Measurements from ENCODE around the gene LBHD2. TPM values are rescaled to one million over a fixed set of nuclear protein-coding genes. Genes with fewer than 3 reads are reported as not detected.
A peak's percentile ranks its signal among the peaks of the same experiment; 100 is the strongest.
"Not testable (repeated sequence)": the region's sequence is repeated elsewhere in the genome, so short reads cannot be mapped to it uniquely, and the experiment has no call there.

LBHD2 gene
- total RNA-seq, 1 donor from 2014 or later = 3.1 TPM

DNA sequence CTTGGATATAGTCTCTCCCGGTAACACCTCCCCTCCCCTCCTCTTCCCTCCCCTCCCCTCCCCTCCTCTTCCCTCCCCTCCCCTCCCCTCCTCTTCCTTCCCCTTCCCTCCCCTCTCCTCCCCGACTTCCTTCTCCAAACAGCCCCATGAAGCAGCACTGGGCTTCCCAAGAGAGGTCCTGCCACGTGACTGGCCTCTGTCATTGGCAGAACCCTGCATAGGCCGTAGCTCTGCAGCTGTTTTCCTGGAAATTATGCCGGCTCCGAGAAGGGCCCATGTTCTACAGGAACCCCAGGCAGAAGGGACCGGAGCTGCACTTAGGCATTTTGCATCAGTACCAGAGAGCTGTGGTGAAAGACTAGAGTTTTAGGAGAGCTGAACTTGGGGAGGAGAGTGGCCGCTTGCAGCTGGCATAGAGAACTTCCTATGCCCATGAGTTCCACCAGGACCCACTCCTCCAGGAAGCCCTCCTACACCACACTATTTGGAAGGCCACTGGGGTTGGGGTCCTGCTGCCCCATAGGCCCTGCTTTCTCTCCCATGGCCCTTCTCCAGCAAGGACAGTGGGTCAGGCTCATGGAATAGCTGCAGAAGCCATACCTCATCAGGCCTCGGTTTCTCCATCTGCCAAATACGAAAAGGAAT lies 34.1 kb downstream of the LBHD2 start:
- no peak for DNase-seq (ENCODE audit: low spot score)

DNA sequence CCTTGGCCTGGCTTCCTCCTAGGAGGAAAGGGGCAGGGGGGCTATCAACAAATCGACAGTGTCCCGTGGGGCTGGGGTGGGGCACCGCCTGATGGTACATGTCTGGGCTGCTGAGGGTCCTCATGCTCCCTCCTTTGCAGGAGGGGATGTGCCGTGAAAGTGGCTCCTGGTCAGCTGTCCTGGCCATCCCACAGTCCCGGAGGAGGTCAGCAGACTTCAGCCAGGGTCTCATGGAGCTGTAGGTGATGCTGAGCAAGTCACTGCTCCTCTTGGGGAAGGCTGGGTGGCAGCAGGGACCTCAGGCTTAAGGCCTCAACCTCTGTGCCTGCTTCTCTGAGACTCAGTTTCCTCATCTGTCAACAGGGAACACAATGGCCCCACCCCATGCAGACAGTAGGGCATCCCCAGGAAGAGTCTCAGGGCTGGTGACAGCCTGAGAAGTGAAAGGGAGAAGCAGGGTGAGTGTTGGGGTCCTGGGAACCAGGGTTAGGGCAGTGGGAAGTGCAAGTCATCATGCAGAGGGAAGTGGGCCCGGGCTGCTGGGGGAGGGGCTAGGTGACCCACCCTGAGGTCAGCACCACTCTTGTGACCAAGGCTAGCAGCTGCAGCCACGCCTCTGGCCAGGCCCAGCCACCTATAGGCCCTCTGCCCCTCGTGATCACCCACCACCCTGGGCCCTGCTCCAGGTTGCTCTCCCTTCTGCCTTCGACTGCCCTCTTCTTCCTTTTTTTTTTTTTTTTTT lies 34.8 kb downstream of the LBHD2 start:
- no peak for DNase-seq (ENCODE audit: low spot score)

DNA sequence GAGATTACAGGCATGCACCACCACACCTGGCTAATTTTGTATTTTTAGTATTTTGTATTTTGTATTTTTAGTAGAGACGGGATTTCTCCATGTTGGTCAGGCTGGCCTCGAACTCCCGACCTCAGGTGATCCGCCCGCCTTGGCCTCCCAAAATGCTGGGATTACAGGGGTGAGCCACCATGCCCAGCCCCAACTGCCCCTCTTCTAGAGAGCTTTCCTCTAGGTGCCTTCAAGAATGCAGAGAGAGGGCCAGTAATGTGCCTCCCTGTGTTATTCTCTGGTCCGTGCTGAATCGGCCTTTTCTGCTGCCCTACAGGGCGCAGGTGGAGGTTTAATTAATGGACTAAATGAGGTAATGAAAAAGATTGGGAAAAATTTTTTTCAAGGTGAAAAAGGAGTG lies 35.5 kb downstream of the LBHD2 start:
- DNase-seq (ENCODE audit: low spot score) = not testable (repeated sequence)

DNA sequence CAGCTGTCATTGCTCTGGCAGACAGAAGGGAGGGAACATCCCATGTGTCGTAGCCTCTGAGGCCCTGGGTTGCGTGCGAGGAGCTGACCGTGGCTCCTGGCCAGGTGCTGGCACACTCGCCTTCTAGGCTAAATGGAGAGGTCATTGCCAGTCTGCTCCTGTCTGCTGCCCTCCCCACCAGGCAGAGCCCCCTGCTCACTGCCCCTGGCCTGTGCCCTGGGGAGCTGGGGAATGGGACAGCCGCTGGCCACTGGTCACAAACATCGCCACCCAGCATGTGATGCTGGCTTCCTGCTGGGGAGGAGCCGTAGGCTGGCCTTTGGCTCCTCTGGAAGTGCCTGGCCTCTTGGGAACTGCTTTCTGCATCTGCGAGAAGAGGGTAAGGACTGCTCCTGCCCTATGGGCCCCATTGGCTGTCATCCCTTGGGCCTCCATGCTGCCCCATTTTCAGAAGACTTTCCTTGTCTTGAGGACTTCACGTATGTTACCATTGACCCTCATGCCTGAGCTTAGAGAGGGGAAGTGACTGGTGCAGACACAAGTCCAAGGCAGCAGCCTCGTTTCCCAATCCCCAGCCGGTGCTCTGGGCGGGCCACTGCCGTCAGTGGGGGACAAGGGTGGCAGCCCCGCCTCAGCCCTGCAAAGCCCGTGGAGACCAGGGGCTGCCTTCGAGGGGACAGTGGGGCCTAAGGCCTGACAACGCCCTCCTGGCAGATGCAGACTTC lies 37.3 kb downstream of the LBHD2 start:
- no peak for DNase-seq (ENCODE audit: low spot score)

- peak; percentile 96 for DNase-seq (ENCODE audit: low spot score)
Observed at GRCh38 chr14:103121846-103122584, 38.0 kb downstream of the LBHD2 start.

- no peak for DNase-seq (ENCODE audit: low spot score)
Observed at GRCh38 chr14:103122585-103122946, 38.6 kb downstream of the LBHD2 start.

GRCh38 chr14:103122947-103123633 lies 39.1 kb downstream of the LBHD2 start, which contains the start of gene TNFAIP2:
Gene TNFAIP2 (plus strand): TSS chr14:103123461. CDS start chr14:103126458, 2,997 bp downstream.
- no peak for DNase-seq (ENCODE audit: low spot score)

- DNase-seq (ENCODE audit: low spot score) = no peak
Observed at GRCh38 chr14:103123634-103124500, 39.9 kb downstream of the LBHD2 start.

DNA sequence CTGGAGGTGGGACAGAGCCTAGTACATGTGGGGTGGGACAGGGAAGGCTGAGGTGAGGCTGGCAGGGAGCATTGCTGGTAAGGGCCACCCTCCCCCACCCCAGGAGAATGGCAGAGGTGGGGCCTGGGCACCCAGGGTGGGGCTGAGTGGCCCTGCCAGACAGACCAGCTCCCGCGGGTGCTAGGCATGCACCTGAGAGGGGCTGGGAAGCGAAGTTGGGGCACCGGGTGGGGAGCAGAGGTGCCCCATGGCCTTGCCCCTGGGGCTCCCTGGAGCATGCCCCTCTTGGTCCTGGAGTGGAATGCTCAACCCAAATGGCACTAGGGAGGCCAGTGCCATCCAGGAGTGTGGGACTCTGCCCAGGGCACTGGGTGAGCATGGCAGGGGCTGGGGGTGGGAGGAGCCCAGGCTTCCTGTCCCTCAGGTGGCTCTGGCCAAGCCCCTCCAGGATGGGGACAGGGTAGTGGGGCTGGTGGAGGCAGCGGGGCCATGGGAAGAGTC lies 40.5 kb downstream of the LBHD2 start:
- no peak for DNase-seq (ENCODE audit: low spot score)

DNA sequence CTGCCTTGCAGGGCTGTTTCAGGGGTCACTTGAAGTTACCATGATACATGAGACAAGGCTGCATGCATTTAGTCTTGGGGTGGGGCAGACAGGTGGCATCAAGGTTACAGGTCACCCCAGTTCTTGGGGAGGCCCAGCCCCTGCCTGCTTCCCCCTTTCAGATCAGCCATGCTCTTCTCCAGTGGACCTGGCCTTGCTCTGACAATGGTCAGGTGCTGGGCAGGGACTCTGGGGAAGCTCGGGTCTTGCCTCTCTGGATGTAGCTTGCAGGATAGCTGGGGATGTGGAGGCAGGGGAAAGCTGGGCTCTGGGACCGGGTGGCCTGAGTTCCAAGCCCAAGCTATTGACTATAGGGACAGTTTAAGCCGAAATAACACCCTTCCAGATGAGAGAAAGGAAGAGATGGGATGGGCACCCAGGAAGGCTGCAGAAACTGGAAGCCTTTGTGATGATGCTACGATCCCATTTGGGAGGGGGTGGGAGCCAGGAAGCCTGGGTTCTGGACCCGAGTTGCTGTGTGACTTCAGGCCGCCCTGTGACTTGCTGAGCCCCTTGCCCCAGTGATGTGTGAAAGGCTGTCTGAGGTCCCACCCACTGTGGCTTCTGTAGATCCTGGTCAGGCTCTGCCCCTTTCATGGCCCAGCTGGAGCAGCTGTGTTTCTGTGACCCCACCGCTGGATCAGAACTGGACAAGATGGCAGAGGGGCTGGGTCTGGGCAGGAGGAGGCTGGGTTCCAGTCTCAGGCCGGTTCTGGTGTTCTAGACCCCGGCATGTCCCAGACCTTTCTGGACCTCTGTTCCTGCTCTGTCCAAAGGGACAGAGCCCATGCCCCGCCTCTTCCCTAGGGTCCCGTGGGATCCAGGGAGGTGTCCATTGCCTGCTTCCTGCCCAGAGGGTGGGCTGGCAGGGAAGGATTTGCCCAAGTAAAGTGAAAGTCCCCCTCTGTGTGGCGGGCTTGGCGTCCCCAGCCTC lies 41.4 kb downstream of the LBHD2 start:
- DNase-seq (ENCODE audit: low spot score) = no peak

DNA sequence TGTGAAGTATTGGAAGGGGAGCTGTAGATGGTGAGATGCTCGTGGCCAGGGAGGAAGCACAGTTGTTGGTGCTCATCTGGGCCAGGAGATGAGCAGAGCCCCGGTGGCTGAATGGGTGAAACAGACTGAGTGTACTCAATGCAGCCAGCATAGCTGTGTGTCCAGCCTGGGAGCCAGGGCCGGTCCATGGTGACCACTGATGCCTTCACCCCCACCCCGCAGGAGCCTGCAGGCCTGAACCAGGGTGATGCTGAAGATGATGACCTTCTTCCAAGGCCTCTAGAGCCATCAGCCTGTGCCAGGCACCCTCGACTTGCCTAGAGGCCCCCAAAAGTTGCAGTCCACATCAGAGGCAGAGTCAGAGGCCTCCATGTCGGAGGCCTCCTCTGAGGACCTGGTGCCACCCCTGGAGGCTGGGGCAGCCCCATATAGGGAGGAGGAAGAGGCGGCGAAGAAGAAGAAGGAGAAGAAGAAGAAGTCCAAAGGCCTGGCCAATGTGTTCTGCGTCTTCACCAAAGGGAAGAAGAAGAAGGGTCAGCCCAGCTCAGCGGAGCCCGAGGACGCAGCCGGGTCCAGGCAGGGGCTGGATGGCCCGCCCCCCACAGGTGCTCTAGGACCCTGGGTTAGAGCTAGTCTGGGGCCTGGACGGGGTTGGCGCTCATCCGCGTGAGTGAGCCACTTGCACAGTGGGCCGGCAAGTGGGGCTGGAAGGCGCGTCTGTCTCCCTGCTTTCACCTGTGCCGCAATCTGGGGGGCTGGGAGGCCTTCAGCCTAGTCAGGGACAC lies 42.3 kb downstream of the LBHD2 start:
- DNase-seq (ENCODE audit: low spot score) = no peak

DNA sequence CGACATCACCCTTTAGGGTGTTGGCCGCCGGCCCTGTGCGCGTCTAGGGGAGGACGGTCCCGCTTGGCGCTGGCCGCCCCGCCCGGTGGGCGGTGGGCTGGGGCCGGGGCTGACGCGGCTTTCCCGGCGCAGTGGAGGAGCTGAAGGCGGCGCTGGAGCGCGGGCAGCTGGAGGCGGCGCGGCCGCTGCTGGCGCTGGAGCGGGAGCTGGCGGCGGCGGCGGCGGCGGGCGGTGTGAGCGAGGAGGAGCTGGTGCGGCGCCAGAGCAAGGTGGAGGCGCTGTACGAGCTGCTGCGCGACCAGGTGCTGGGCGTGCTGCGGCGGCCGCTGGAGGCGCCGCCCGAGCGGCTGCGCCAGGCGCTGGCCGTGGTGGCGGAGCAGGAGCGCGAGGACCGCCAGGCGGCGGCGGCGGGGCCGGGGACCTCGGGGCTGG lies 42.9 kb downstream of the LBHD2 start:
- no peak for DNase-seq (ENCODE audit: low spot score)

GRCh38 chr14:103127356-103127755 lies 43.3 kb downstream of the LBHD2 start:
- no peak for DNase-seq (ENCODE audit: low spot score)

GRCh38 chr14:103127861-103128598 lies 44.0 kb downstream of the LBHD2 start:
- no peak for DNase-seq (ENCODE audit: low spot score)

- DNase-seq (ENCODE audit: low spot score) = no peak
Observed at GRCh38 chr14:103128631-103129300, 44.8 kb downstream of the LBHD2 start.

DNA sequence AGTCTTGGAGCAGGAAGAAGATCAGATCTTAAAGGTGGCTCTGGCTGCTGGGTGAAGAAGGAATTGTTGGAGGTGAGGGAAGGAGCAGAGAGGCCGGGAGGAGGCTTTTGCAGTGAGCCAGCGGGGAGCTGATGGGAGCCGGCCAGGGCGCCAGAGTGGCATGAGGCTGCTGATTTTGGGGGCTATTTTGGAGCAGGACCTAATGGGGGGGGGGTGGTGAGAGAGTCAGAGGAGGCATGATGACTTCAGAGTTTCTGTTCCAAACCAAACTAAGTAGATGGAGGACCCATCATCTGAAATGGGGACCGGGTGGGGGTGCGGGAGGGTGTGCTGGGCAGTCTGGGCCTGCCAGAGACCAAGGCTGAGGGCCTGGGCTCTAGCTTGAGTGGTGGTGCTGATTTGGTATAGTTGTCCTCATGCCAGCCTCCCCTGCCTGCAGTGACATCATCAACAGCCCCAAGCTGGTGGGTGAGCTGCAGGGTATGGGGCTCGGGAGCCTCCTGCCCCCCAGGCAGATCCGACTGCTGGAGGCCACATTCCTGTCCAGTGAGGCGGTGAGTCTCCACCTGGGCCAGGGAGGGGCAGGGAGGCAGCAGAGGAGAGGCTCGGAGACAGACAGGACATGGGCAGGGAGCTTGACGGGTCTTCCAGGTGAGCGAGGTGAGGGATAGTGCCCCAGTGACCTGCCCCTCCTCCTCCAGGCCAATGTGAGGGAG lies 45.4 kb downstream of the LBHD2 start:
- DNase-seq (ENCODE audit: low spot score) = no peak
